Loucy (cell line): ENCODE results near the gene NSL1.

Source experiments
- H2AFZ ChIP-seq: fragments of 200-600 bp; sonication (generic); 2 replicates; pipeline ENCODE4 v1.6.0; 2016; ENCODE audit warnings: antibody characterized with exemption, mild to moderate bottlenecking, low read length, moderate library complexity
- H3F3A ChIP-seq: fragments of 200-600 bp; 2 replicates; pipeline ENCODE4 v1.6.0; 2016; ENCODE audit warnings: antibody characterized with exemption, low read depth, mild to moderate bottlenecking
- H3K27me3 ChIP-seq: fragments of 200-600 bp; sonication (generic); 2 replicates; pipeline ENCODE4 v1.6.1; 2014; ENCODE audit warnings: low read length, mild to moderate bottlenecking; ENCODE audit not compliant: insufficient read depth, poor library complexity, severe bottlenecking
- H3K36me3 ChIP-seq: fragments of 200-600 bp; sonication (generic); 2 replicates; pipeline ENCODE4 v1.6.1; 2016; ENCODE audit warnings: low read length; ENCODE audit not compliant: insufficient read depth
- H3K4me1 ChIP-seq: fragments of 200-600 bp; sonication (generic); 2 replicates; pipeline ENCODE4 v1.5.1; 2014; ENCODE audit warnings: low read length, mild to moderate bottlenecking; ENCODE audit not compliant: insufficient read depth, poor library complexity, severe bottlenecking
- H3K4me2 ChIP-seq: fragments of 200-600 bp; sonication (generic); 2 replicates; pipeline ENCODE4 v1.6.0; 2014; ENCODE audit warnings: antibody characterized with exemption, low read length, low read depth, mild to moderate bottlenecking; ENCODE audit not compliant: poor library complexity, severe bottlenecking
- H3K4me3 ChIP-seq: fragments of 200-600 bp; sonication (generic); 2 replicates; pipeline ENCODE4 v1.5.1; 2014; ENCODE audit warnings: low read length, mild to moderate bottlenecking, mixed read lengths; ENCODE audit not compliant: poor library complexity, severe bottlenecking
- H3K79me2 ChIP-seq: fragments of 200-600 bp; sonication (generic); 2 replicates; pipeline ENCODE4 v1.6.1; 2014; ENCODE audit warnings: low read length; ENCODE audit not compliant: insufficient read depth
- H3K9ac ChIP-seq: fragments of 200-600 bp; sonication (generic); 2 replicates; pipeline ENCODE4 v1.6.0; 2014; ENCODE audit warnings: mild to moderate bottlenecking, low read depth, low read length, moderate library complexity; ENCODE audit not compliant: poor library complexity, severe bottlenecking
- H3K9me2 ChIP-seq: fragments of 200-600 bp; sonication (generic); replicated peaks from 2 replicates; pipeline ENCODE4 v1.6.1; 2016; ENCODE audit warnings: low read depth, low read length, mixed read lengths
- H3K9me3 ChIP-seq: fragments of 200-600 bp; sonication (generic); 2 replicates; pipeline ENCODE4 v1.6.1; 2014; ENCODE audit warnings: mild to moderate bottlenecking, antibody characterized with exemption, low read length, low read depth; ENCODE audit not compliant: insufficient read depth
- H4K20me1 ChIP-seq: fragments of 200-600 bp; sonication (generic); 2 replicates; pipeline ENCODE4 v1.6.0; 2014; ENCODE audit warnings: antibody characterized with exemption, low read length, mild to moderate bottlenecking; ENCODE audit not compliant: insufficient read depth, poor library complexity, severe bottlenecking
- CTCF ChIP-seq: fragments of 200-600 bp; sonication (generic); conservative IDR thresholded peaks from 2 replicates; pipeline ENCODE4 v1.5.1; 2014; ENCODE audit warnings: mild to moderate bottlenecking, antibody characterized with exemption, low read length
- EZH2phosphoT487 ChIP-seq: fragments of 200-600 bp; IDR thresholded peaks from 2 replicates; pipeline ENCODE4 v1.6.1; 2018; ENCODE audit warnings: antibody characterized with exemption, mild to moderate bottlenecking, moderate library complexity, borderline replicate concordance

Gene NSL1

DNA sequence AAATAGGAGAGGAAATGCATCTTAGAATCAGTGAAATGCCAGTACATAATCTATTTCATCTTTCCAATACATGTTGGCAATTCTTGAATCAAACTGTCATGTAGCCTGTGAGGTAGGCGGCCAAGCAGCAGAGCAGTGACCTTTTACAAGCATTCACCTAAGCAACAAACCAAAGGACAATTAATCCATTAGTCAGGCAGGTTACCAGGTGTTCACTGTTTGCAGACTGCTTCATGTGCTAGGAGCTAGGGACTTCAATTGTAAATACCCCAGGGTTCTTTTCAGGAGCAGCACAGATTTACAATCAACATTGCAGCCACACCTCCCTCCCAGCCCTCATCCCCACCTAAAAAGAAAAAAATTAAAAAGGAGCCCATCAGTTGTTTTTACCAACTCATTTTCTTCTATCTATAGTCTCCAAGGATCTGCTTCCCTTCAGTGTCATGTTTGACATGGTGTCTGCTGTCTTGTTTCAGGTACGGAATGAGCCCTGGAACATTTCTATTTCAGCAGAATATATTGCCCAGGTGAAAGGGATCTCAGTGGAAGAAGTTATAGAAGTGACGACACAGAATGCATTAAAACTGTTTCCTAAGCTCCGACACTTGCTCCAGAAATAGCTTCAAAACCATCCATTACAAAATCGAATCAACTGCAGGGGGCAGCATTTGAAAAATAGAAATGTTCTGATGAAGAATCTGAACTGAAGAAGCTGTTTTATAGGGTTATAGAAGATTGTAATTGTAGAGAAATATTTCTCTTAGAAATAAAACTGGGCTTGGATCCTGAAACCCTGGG is 23.2 kb upstream of the NSL1 start:
- no peaks in the 10 kb centered on the region for H4K20me1 ChIP-seq
- H3K9me2 ChIP-seq = no peaks in the 10 kb centered on the region
- H3F3A ChIP-seq = no peaks in the 10 kb centered on the region; the same call in 1 of the 2 replicates
- no peak overlapping the region for H3K4me3 ChIP-seq
- H3K27me3 ChIP-seq = no peaks in the 10 kb centered on the region
- H3K9me3 ChIP-seq = no peaks in the 10 kb centered on the region
- H2AFZ ChIP-seq = no peak overlapping the region
- no peak overlapping the region for H3K4me2 ChIP-seq
- TF ChIP-seq EZH2phosphoT487 (no peak), CTCF (peak; percentile 71)
- H3K79me2 ChIP-seq = no peaks in the 10 kb centered on the region
- no peak overlapping the region for H3K9ac ChIP-seq
- no peaks in the 10 kb centered on the region for H3K36me3 ChIP-seq
- H3K4me1 ChIP-seq = peaks cover 7% of the 10 kb centered on the region

DNA sequence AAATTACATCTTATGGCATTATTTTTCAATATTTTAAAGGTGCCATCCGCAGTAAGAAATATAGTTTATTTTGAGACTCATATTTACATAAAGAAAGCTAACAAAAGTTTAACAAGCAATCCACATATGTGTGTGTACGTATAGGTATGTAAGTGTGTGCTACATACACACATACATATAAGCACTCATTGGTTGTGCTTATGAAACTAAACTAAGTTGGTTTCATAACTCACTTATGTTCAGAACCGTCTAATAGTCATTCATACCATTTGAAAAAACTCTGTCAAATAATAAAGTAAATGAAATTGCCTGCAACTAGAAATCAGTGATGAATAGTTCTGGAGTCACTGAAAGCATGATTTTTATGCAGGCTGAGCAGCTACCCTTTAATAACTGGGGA is 14.2 kb upstream of the NSL1 start:
- H3K4me1 ChIP-seq = no peaks in the 10 kb centered on the region
- H3F3A ChIP-seq = no peaks in the 10 kb centered on the region
- H3K27me3 ChIP-seq = no peaks in the 10 kb centered on the region
- no peaks in the 10 kb centered on the region for H3K9me2 ChIP-seq
- TF ChIP-seq EZH2phosphoT487 = no peak
- no peak for TF ChIP-seq CTCF
- H3K79me2 ChIP-seq = no peaks in the 10 kb centered on the region
- no peak overlapping the region for H3K4me3 ChIP-seq
- H3K9ac ChIP-seq = no peak overlapping the region
- H3K36me3 ChIP-seq = 0 out of 2 replicates have a peak, but pooled peaks cover 3% of the 10 kb centered on the region
- H4K20me1 ChIP-seq = no peaks in the 10 kb centered on the region
- no peaks in the 10 kb centered on the region for H3K9me3 ChIP-seq
- H3K4me2 ChIP-seq = no peak overlapping the region
- H2AFZ ChIP-seq = no peak overlapping the region

DNA sequence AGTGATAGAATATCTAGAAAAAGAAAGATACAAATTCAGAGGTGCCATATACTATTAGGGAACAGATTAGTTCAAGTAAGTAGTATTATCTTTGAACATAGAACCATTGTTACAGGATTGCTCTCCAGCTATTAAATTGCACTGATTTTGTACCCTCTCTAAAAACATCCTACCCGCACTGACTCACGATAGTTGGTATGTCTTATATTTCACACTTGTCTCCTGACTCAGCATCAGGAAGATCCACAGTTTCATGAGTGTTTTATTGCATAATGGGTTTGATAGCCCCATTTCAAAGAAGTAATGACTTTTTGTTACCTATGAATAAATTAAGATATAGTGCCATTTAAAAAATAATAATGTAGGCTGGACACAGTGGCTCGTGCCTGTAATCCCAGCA is 6.1 kb upstream of the NSL1 start:
- TF ChIP-seq CTCF (no peak), EZH2phosphoT487 (no peak)
- Histone ChIP-seq H4K20me1 (no peaks in the 10 kb centered on the region), H3K9ac (no peak overlapping the region), H3K9me2 (no peaks in the 10 kb centered on the region), H3K79me2 (peaks cover 9% of the 10 kb centered on the region), H2AFZ (no peak overlapping the region), H3K4me2 (no peak overlapping the region), H3K4me3 (no peak overlapping the region), H3K4me1 (peaks cover 17% of the 10 kb centered on the region), H3K36me3 (no peaks in the 10 kb centered on the region; the same call in 1 of the 2 replicates), H3K27me3 (no peaks in the 10 kb centered on the region), H3F3A (no peaks in the 10 kb centered on the region), H3K9me3 (no peaks in the 10 kb centered on the region)
